Femur (tissue), 1 donor: ENCODE results near the gene B4GALNT3.
"Not testable (repeated sequence)": the region's sequence is repeated elsewhere in the genome, so short reads cannot be mapped to it uniquely, and the experiment has no call there.

Experiments
- DNase-seq: peaks from one replicate; pipeline ENCODE4 v3.0.0-alpha.2; 2017

Gene B4GALNT3

GRCh38 chr12:459430-460258 lies at the start of gene B4GALNT3:
B4GALNT3 (plus strand) TSS chr12:459939; CDS start chr12:460377, 438 bp downstream.
- peak; percentile 74 for DNase-seq

- DNase-seq = no peak
Measured at GRCh38 chr12:414859-415258, 44.9 kb upstream of the B4GALNT3 start.

- no peak for DNase-seq
Measured at GRCh38 chr12:418432-418831, 41.3 kb upstream of the B4GALNT3 start.

- no peak for DNase-seq
Measured at GRCh38 chr12:422526-422925, 37.2 kb upstream of the B4GALNT3 start.

- DNase-seq = not testable (repeated sequence)
Measured at GRCh38 chr12:435737-436136, 24.0 kb upstream of the B4GALNT3 start.

GRCh38 chr12:442235-442884 lies 17.4 kb upstream of the B4GALNT3 start:
- DNase-seq = peak; percentile 57

- DNase-seq = no peak
Measured at GRCh38 chr12:447141-447540, 12.6 kb upstream of the B4GALNT3 start.

- no peak for DNase-seq
Measured at GRCh38 chr12:449203-449602, 10.5 kb upstream of the B4GALNT3 start.

GRCh38 chr12:450438-450837 lies 9.3 kb upstream of the B4GALNT3 start:
- DNase-seq = no peak

- no peak for DNase-seq
Measured at GRCh38 chr12:452667-453210, 7.0 kb upstream of the B4GALNT3 start.

GRCh38 chr12:454833-455232 lies 4.9 kb upstream of the B4GALNT3 start:
- no peak for DNase-seq

GRCh38 chr12:455821-456220 lies 3.9 kb upstream of the B4GALNT3 start:
- DNase-seq = no peak

- no peak for DNase-seq
Measured at GRCh38 chr12:457676-458075, 2.1 kb upstream of the B4GALNT3 start.

- no peak for DNase-seq
Measured at GRCh38 chr12:459050-459429, 699 bp upstream of the B4GALNT3 start.

- peak; percentile 46 for DNase-seq
Measured at GRCh38 chr12:460261-461230, 807 bp downstream of the B4GALNT3 start.

GRCh38 chr12:461425-461824 lies 1.7 kb downstream of the B4GALNT3 start:
- no peak for DNase-seq

- peak; percentile 51 for DNase-seq
Measured at GRCh38 chr12:462936-463705, 3.4 kb downstream of the B4GALNT3 start.

GRCh38 chr12:464484-465267 lies 4.9 kb downstream of the B4GALNT3 start:
- peak; percentile 66 for DNase-seq

GRCh38 chr12:466039-466438 lies 6.3 kb downstream of the B4GALNT3 start:
- DNase-seq = peak; percentile 73

- no peak for DNase-seq
Measured at GRCh38 chr12:466762-467161, 7.0 kb downstream of the B4GALNT3 start.

- DNase-seq = no peak
Measured at GRCh38 chr12:467591-467990, 7.9 kb downstream of the B4GALNT3 start.
